GM23338 (cell line): ENCODE data around the gene CDKAL1. TPM values are rescaled to one million over a fixed set of nuclear protein-coding genes. Genes with fewer than 3 reads are reported as not detected.

Experiments used
- ATAC-seq: fragments of 200-7000 bp; cut with Tn5 transposase; 3 replicates; pipeline ENCODE4 v1.9.1; 2020
- DNase-seq: peaks from one replicate; pipeline ENCODE4 v3.0.0-alpha.2; 2015; ENCODE audit warnings: low spot score
- H2AFZ ChIP-seq: fragments of 200-600 bp; sonication (generic); 2 replicates; pipeline ENCODE4 v1.8.0; 2016; ENCODE audit warnings: antibody characterized with exemption, mild to moderate bottlenecking, moderate library complexity
- H3F3A ChIP-seq: fragments of 200-600 bp; sonication (generic); replicated peaks from 2 replicates; pipeline ENCODE4 v1.8.0; 2017; ENCODE audit warnings: antibody characterized with exemption, mixed run types, low read depth
- H3K27ac ChIP-seq: fragments of 200-600 bp; sonication (generic); 2 replicates; pipeline ENCODE4 v1.6.1; 2016; ENCODE audit warnings: low read depth
- H3K27me3 ChIP-seq: fragments of 200-600 bp; sonication (generic); 2 replicates; pipeline ENCODE4 v1.8.0; 2016; ENCODE audit warnings: mild to moderate bottlenecking, mixed run types, moderate library complexity; ENCODE audit not compliant: insufficient read depth
- H3K36me3 ChIP-seq: fragments of 200-600 bp; sonication (generic); 2 replicates; pipeline ENCODE4 v1.8.0; 2016; ENCODE audit warnings: mild to moderate bottlenecking; ENCODE audit not compliant: insufficient read depth
- H3K4me1 ChIP-seq: fragments of 200-600 bp; sonication (generic); 2 replicates; pipeline ENCODE4 v1.8.0; 2016; ENCODE audit warnings: mild to moderate bottlenecking, moderate library complexity; ENCODE audit not compliant: insufficient read depth
- H3K4me2 ChIP-seq: fragments of 200-600 bp; sonication (generic); 2 replicates; pipeline ENCODE4 v1.7.1; 2017; ENCODE audit warnings: mixed run types
- H3K4me3 ChIP-seq: fragments of 200-600 bp; sonication (generic); 2 replicates; pipeline ENCODE4 v1.6.1; 2016; ENCODE audit warnings: mixed run types
- H3K79me2 ChIP-seq: fragments of 200-600 bp; sonication (generic); replicated peaks from 2 replicates; pipeline ENCODE4 v1.8.0; 2017; ENCODE audit warnings: mild to moderate bottlenecking; ENCODE audit not compliant: insufficient read depth
- H3K9me2 ChIP-seq: fragments of 200-600 bp; sonication (generic); 2 replicates; pipeline ENCODE4 v1.8.0; 2017; ENCODE audit not compliant: insufficient read depth
- H4K20me1 ChIP-seq: fragments of 200-600 bp; sonication (generic); replicated peaks from 2 replicates; pipeline ENCODE4 v1.8.0; 2017; ENCODE audit warnings: mild to moderate bottlenecking; ENCODE audit not compliant: insufficient read depth
- H3K27ac Mint-ChIP-seq: 2 replicates; pipeline ENCODE4 v1.8.0; 2020; ENCODE audit warnings: inconsistent platforms, mild to moderate bottlenecking, moderate library complexity, mixed read lengths
- H3K27me3 Mint-ChIP-seq: 3 replicates; pipeline ENCODE4 v1.8.0; 2022; ENCODE audit warnings: low read depth, mild to moderate bottlenecking, moderate library complexity, mixed read lengths, inconsistent platforms; ENCODE audit not compliant: insufficient read depth, poor library complexity
- H3K36me3 Mint-ChIP-seq: 3 replicates; pipeline ENCODE4 v1.8.0; 2021; ENCODE audit warnings: low read depth, mild to moderate bottlenecking, inconsistent platforms, moderate library complexity, mixed read lengths
- H3K4me1 Mint-ChIP-seq: 3 replicates; pipeline ENCODE4 v1.8.0; 2020; ENCODE audit warnings: mild to moderate bottlenecking, inconsistent platforms, mixed read lengths
- H3K4me3 Mint-ChIP-seq: 3 replicates; pipeline ENCODE4 v1.8.0; 2021; ENCODE audit warnings: moderate library complexity, mild to moderate bottlenecking, inconsistent platforms, mixed read lengths
- H3K9me3 Mint-ChIP-seq: 3 replicates; pipeline ENCODE4 v1.8.0; 2020; ENCODE audit warnings: moderate library complexity, mild to moderate bottlenecking, inconsistent platforms, mixed read lengths
- CREB1 ChIP-seq: fragments of 250-450 bp; sonication (Bioruptor Pico); IDR thresholded peaks from 2 replicates; pipeline ENCODE4 v1.5.0; 2020; ENCODE audit warnings: low read depth, mild to moderate bottlenecking, moderate library complexity
- EZH2 ChIP-seq: fragments of 200-600 bp; sonication (generic); IDR thresholded peaks from one replicate; pipeline ENCODE4 v1.8.0; 2017; ENCODE audit warnings: antibody characterized with exemption, mild to moderate bottlenecking, low read depth; ENCODE audit not compliant: unreplicated experiment
- EZH2phosphoT487 ChIP-seq: fragments of 200-600 bp; sonication (generic); IDR thresholded peaks from one replicate; pipeline ENCODE4 v1.8.1; 2018; ENCODE audit warnings: antibody characterized with exemption; ENCODE audit not compliant: unreplicated experiment
- JUNB ChIP-seq: IDR thresholded peaks from one replicate; pipeline ENCODE4 v1.6.1; 2016; ENCODE audit warnings: antibody characterized with exemption; ENCODE audit not compliant: unreplicated experiment
- NANOG ChIP-seq: IDR thresholded peaks from 2 replicates; pipeline ENCODE4 v1.6.1; 2016; ENCODE audit warnings: antibody characterized with exemption, borderline replicate concordance
- POLR2AphosphoS5 ChIP-seq: IDR thresholded peaks from 2 replicates; pipeline ENCODE4 v1.6.1; 2016; ENCODE audit warnings: antibody characterized with exemption, low read depth
- STAT1 ChIP-seq: IDR thresholded peaks from one replicate; pipeline ENCODE4 v1.6.1; 2016; ENCODE audit warnings: antibody characterized with exemption; ENCODE audit not compliant: unreplicated experiment
- ZNF114 ChIP-seq: fragments of 250-450 bp; sonication (Bioruptor Pico); IDR thresholded peaks from 2 replicates; pipeline ENCODE4 v1.5.0; 2020; ENCODE audit warnings: mild to moderate bottlenecking, moderate library complexity
- ZNF331 ChIP-seq: fragments of 250-450 bp; sonication (Bioruptor Pico); IDR thresholded peaks from 2 replicates; pipeline ENCODE4 v1.5.0; 2020; ENCODE audit warnings: low read depth, mild to moderate bottlenecking, moderate library complexity
- polyA plus RNA-seq: library from polyadenylated mRNA; unstranded; fragments of >200 nt; fragmentation: Nextera tagmentation; extraction: Ambion mirVana; gene quantifications from 2 replicates; pipeline ENCODE4 v1.2.1, GENCODE V29; 2016
- total RNA-seq: library from RNA; depleted of rRNA; stranded (reverse); fragments of >200 nt; shearing (Covaris generic); gene quantifications from 2 replicates; pipeline ENCODE4 v1.2.3, GENCODE V29; 2014
- TF ChIP-seq, protein P1 (sequence below), 2 experiments: fragments of 200-600 bp in 1 of 2; sonication (generic) in 1 of 2; conservative IDR thresholded peaks; 2 replicates each; pipeline versions ENCODE4 v1.5.1 to v1.6.1; 2016 to 2017; ENCODE audit warnings: antibody characterized with exemption in 2 of 2, low read depth in 2 of 2, mild to moderate bottlenecking in 2 of 2, moderate library complexity in 1 of 2
- TF ChIP-seq, protein P2 (sequence below): IDR thresholded peaks from one replicate; pipeline ENCODE4 v1.6.1; 2018; ENCODE audit warnings: antibody characterized with exemption; ENCODE audit not compliant: unreplicated experiment
- TF ChIP-seq, protein P3 (sequence below): fragments of 250-450 bp; sonication (Bioruptor Pico); IDR thresholded peaks from 2 replicates; pipeline ENCODE4 v1.5.0; 2020; ENCODE audit warnings: mild to moderate bottlenecking, moderate library complexity
- TF ChIP-seq, protein P4 (sequence below): IDR thresholded peaks from 2 replicates; pipeline ENCODE4 v1.6.1; 2016; ENCODE audit warnings: antibody characterized with exemption

The CDKAL1 gene
- total and polyA plus RNA-seq, 2 experiments from 2014 or later = 17.8 to 35.0 TPM

DNA sequence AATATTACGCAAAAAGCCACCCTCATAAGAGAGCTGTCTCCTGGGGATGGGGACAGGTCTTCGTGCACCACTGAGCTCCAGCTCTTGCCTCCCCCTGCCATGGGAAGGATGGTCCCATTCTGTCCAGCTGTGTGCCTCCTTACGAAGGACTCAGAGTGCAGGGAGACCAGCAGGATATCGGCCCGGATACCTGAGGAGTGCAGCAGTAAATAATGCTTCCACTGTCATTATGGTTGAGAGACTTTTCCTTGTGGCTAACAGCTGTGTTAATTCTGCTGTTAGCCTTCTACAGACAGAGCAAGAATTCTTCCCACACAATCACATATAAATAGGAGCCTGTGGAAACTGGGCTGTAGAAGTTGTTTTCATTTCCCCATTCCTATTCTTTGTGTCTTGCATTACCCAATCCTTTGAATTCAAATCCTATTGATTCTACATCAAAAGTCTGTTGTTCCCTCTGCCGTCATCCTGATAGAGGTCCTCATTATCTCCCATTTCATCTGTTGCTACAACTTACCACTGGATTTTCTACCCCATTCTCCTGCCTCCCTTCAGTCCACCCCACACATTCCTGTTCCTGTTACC lies 694.7 kb downstream of the CDKAL1 start:
- peaks cover 3% of the 10 kb centered on the region; the same call in 1 of the 2 replicates for H3K9me2 ChIP-seq
- Mint-ChIP-seq H3K4me3 (no peak overlapping the region), H3K4me1 (peaks cover 6% of the 10 kb centered on the region), H3K9me3 (peaks cover 3% of the 10 kb centered on the region; the same call in 2 of the 3 replicates), H3K36me3 (peaks cover 20% of the 10 kb centered on the region; the same call in 2 of the 3 replicates), H3K27ac (no peak overlapping the region), H3K27me3 (peaks cover 3% of the 10 kb centered on the region)
- H2AFZ ChIP-seq = no peak overlapping the region
- no peaks in the 10 kb centered on the region for H3K36me3 ChIP-seq
- no peak overlapping the region for H3K4me3 ChIP-seq
- no peak overlapping the region for H3K27ac ChIP-seq
- no peaks in the 10 kb centered on the region for H3K27me3 ChIP-seq
- H3K79me2 ChIP-seq = no peaks in the 10 kb centered on the region
- H3K4me2 ChIP-seq = no peak overlapping the region
- TF ChIP-seq EZH2 (no peak), ZNF114 (no peak), NANOG (no peak), CREB1 (no peak), JUNB (no peak), ZNF331 (no peak), POLR2AphosphoS5 (no peak), EZH2phosphoT487 (no peak), STAT1 (no peak)
- TF ChIP-seq, protein P1, sequence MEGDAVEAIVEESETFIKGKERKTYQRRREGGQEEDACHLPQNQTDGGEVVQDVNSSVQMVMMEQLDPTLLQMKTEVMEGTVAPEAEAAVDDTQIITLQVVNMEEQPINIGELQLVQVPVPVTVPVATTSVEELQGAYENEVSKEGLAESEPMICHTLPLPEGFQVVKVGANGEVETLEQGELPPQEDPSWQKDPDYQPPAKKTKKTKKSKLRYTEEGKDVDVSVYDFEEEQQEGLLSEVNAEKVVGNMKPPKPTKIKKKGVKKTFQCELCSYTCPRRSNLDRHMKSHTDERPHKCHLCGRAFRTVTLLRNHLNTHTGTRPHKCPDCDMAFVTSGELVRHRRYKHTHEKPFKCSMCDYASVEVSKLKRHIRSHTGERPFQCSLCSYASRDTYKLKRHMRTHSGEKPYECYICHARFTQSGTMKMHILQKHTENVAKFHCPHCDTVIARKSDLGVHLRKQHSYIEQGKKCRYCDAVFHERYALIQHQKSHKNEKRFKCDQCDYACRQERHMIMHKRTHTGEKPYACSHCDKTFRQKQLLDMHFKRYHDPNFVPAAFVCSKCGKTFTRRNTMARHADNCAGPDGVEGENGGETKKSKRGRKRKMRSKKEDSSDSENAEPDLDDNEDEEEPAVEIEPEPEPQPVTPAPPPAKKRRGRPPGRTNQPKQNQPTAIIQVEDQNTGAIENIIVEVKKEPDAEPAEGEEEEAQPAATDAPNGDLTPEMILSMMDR (conservative IDR thresholded peaks at IDR 0.05; ENCODE audit: low read depth in 2 of 2) = no peak
- TF ChIP-seq, protein P2, sequence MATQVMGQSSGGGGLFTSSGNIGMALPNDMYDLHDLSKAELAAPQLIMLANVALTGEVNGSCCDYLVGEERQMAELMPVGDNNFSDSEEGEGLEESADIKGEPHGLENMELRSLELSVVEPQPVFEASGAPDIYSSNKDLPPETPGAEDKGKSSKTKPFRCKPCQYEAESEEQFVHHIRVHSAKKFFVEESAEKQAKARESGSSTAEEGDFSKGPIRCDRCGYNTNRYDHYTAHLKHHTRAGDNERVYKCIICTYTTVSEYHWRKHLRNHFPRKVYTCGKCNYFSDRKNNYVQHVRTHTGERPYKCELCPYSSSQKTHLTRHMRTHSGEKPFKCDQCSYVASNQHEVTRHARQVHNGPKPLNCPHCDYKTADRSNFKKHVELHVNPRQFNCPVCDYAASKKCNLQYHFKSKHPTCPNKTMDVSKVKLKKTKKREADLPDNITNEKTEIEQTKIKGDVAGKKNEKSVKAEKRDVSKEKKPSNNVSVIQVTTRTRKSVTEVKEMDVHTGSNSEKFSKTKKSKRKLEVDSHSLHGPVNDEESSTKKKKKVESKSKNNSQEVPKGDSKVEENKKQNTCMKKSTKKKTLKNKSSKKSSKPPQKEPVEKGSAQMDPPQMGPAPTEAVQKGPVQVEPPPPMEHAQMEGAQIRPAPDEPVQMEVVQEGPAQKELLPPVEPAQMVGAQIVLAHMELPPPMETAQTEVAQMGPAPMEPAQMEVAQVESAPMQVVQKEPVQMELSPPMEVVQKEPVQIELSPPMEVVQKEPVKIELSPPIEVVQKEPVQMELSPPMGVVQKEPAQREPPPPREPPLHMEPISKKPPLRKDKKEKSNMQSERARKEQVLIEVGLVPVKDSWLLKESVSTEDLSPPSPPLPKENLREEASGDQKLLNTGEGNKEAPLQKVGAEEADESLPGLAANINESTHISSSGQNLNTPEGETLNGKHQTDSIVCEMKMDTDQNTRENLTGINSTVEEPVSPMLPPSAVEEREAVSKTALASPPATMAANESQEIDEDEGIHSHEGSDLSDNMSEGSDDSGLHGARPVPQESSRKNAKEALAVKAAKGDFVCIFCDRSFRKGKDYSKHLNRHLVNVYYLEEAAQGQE = no peak
- TF ChIP-seq, protein P3, sequence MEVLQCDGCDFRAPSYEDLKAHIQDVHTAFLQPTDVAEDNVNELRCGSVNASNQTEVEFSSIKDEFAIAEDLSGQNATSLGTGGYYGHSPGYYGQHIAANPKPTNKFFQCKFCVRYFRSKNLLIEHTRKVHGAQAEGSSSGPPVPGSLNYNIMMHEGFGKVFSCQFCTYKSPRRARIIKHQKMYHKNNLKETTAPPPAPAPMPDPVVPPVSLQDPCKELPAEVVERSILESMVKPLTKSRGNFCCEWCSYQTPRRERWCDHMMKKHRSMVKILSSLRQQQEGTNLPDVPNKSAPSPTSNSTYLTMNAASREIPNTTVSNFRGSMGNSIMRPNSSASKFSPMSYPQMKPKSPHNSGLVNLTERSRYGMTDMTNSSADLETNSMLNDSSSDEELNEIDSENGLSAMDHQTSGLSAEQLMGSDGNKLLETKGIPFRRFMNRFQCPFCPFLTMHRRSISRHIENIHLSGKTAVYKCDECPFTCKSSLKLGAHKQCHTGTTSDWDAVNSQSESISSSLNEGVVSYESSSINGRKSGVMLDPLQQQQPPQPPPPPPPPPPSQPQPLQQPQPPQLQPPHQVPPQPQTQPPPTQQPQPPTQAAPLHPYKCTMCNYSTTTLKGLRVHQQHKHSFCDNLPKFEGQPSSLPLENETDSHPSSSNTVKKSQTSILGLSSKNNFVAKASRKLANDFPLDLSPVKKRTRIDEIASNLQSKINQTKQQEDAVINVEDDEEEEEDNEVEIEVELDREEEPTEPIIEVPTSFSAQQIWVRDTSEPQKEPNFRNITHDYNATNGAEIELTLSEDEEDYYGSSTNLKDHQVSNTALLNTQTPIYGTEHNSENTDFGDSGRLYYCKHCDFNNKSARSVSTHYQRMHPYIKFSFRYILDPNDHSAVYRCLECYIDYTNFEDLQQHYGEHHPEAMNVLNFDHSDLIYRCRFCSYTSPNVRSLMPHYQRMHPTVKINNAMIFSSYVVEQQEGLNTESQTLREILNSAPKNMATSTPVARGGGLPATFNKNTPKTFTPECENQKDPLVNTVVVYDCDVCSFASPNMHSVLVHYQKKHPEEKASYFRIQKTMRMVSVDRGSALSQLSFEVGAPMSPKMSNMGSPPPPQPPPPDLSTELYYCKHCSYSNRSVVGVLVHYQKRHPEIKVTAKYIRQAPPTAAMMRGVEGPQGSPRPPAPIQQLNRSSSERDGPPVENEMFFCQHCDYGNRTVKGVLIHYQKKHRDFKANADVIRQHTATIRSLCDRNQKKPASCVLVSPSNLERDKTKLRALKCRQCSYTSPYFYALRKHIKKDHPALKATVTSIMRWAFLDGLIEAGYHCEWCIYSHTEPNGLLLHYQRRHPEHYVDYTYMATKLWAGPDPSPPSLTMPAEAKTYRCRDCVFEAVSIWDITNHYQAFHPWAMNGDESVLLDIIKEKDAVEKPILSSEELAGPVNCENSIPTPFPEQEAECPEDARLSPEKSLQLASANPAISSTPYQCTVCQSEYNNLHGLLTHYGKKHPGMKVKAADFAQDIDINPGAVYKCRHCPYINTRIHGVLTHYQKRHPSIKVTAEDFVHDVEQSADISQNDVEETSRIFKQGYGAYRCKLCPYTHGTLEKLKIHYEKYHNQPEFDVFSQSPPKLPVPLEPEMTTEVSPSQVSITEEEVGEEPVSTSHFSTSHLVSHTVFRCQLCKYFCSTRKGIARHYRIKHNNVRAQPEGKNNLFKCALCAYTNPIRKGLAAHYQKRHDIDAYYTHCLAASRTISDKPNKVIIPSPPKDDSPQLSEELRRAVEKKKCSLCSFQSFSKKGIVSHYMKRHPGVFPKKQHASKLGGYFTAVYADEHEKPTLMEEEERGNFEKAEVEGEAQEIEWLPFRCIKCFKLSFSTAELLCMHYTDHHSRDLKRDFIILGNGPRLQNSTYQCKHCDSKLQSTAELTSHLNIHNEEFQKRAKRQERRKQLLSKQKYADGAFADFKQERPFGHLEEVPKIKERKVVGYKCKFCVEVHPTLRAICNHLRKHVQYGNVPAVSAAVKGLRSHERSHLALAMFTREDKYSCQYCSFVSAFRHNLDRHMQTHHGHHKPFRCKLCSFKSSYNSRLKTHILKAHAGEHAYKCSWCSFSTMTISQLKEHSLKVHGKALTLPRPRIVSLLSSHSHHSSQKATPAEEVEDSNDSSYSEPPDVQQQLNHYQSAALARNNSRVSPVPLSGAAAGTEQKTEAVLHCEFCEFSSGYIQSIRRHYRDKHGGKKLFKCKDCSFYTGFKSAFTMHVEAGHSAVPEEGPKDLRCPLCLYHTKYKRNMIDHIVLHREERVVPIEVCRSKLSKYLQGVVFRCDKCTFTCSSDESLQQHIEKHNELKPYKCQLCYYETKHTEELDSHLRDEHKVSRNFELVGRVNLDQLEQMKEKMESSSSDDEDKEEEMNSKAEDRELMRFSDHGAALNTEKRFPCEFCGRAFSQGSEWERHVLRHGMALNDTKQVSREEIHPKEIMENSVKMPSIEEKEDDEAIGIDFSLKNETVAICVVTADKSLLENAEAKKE (CRISPR knock-in tag) = no peak
- TF ChIP-seq, protein P4, sequence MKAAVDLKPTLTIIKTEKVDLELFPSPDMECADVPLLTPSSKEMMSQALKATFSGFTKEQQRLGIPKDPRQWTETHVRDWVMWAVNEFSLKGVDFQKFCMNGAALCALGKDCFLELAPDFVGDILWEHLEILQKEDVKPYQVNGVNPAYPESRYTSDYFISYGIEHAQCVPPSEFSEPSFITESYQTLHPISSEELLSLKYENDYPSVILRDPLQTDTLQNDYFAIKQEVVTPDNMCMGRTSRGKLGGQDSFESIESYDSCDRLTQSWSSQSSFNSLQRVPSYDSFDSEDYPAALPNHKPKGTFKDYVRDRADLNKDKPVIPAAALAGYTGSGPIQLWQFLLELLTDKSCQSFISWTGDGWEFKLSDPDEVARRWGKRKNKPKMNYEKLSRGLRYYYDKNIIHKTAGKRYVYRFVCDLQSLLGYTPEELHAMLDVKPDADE = no peak
- H3F3A ChIP-seq = no peaks in the 10 kb centered on the region
- H3K4me1 ChIP-seq = no peaks in the 10 kb centered on the region
- no peaks in the 10 kb centered on the region for H4K20me1 ChIP-seq
- no peak for DNase-seq
- ATAC-seq = no peak
